ENCODE measurements around the gene SPOCD1.

GRCh38 chr1:31781756-31782371 is 34.0 kb downstream of the SPOCD1 start:
- no peak for TF ChIP-seq CTCF (IDR thresholded peaks at IDR 0.05; ENCODE audit: insufficient read depth, low read depth, low read length)
- TF ChIP-seq EZH2 (IDR thresholded peaks at IDR 0.05; ENCODE audit: insufficient read depth, low read length), result no peak
